Neuronal stem cell (in vitro differentiated cells): ENCODE measurements around the gene PITPNM3.

ENCODE experiments used
- DNase-seq: peaks from one replicate; pipeline ENCODE4 v3.0.0-alpha.2; 2013; ENCODE audit warnings: low spot score
- H2AFZ ChIP-seq: one replicate; pipeline ENCODE4 v1.6.1; 2013; ENCODE audit warnings: mild to moderate bottlenecking, low read length, inconsistent platforms
- H2AK5ac ChIP-seq: 2 replicates; pipeline ENCODE4 v1.6.1; 2013; ENCODE audit warnings: low read depth, mild to moderate bottlenecking, inconsistent platforms, low read length, moderate library complexity, mixed read lengths
- H2BK120ac ChIP-seq: 2 replicates; pipeline ENCODE4 v1.6.1; 2013; ENCODE audit warnings: low read depth, mild to moderate bottlenecking, inconsistent platforms, low read length, moderate library complexity, mixed read lengths
- H2BK12ac ChIP-seq: one replicate; pipeline ENCODE4 v1.6.1; 2013; ENCODE audit warnings: low read length, inconsistent platforms
- H2BK15ac ChIP-seq: 2 replicates; pipeline ENCODE4 v1.6.1; 2013; ENCODE audit warnings: mild to moderate bottlenecking, low read length, inconsistent platforms, mixed read lengths
- H2BK5ac ChIP-seq: one replicate; pipeline ENCODE4 v1.6.1; 2013; ENCODE audit warnings: inconsistent platforms, mild to moderate bottlenecking, low read length, moderate library complexity
- H3K14ac ChIP-seq: one replicate; pipeline ENCODE4 v1.6.1; 2013; ENCODE audit warnings: low read length, inconsistent platforms
- H3K18ac ChIP-seq: 2 replicates; pipeline ENCODE4 v1.6.1; 2013; ENCODE audit warnings: low read length, inconsistent platforms
- H3K23ac ChIP-seq: 2 replicates; pipeline ENCODE4 v1.6.1; 2013; ENCODE audit warnings: low read depth, mild to moderate bottlenecking, mixed read lengths, low read length, inconsistent platforms; ENCODE audit not compliant: poor library complexity
- H3K27ac ChIP-seq: replicated peaks from 3 replicates; pipeline ENCODE4 v1.5.1; 2013; ENCODE audit warnings: low read length, inconsistent platforms
- H3K27me3 ChIP-seq, 3 experiments: 2 replicates each; pipeline ENCODE4 v1.6.1; 2013; ENCODE audit warnings: low read length in 3 of 3, mild to moderate bottlenecking in 2 of 3, inconsistent platforms in 1 of 3, low read depth in 1 of 3, mixed read lengths in 1 of 3, moderate library complexity in 1 of 3; ENCODE audit not compliant: control insufficient read depth in 3 of 3, insufficient read depth in 3 of 3
- H3K36me3 ChIP-seq, 2 donors: replicated peaks in 1 of 2; 2 replicates each; pipeline ENCODE4 v1.6.1; 2013; ENCODE audit warnings: low read length in 2 of 2; ENCODE audit not compliant: control insufficient read depth in 2 of 2, insufficient read depth in 2 of 2
- H3K4ac ChIP-seq: 2 replicates; pipeline ENCODE4 v1.6.1; 2013; ENCODE audit warnings: inconsistent platforms, mild to moderate bottlenecking, low read length, moderate library complexity
- H3K4me1 ChIP-seq, 2 donors: 1 replicate in 1 of 2; 2 replicates in 1 of 2; pipeline ENCODE4 v1.6.1; 2013; ENCODE audit warnings: low read length in 2 of 2, low read depth in 1 of 2; ENCODE audit not compliant: control insufficient read depth in 2 of 2, insufficient read depth in 1 of 2
- H3K4me2 ChIP-seq: one replicate; pipeline ENCODE4 v1.6.1; 2013; ENCODE audit warnings: mild to moderate bottlenecking, low read length, inconsistent platforms; ENCODE audit not compliant: insufficient read depth, poor library complexity, severe bottlenecking
- H3K4me3 ChIP-seq, 2 donors: 2 replicates each; pipeline ENCODE4 v1.5.1; 2013; ENCODE audit warnings: low read length in 2 of 2, mild to moderate bottlenecking in 2 of 2, inconsistent platforms in 1 of 2, moderate library complexity in 1 of 2
- H3K79me1 ChIP-seq: one replicate; pipeline ENCODE4 v1.6.1; 2013; ENCODE audit warnings: low read depth, mild to moderate bottlenecking, inconsistent platforms, low read length, moderate library complexity
- H3K9ac ChIP-seq: one replicate; pipeline ENCODE4 v1.6.1; 2013; ENCODE audit warnings: mild to moderate bottlenecking, low read depth, low read length, inconsistent platforms; ENCODE audit not compliant: poor library complexity
- H3K9me3 ChIP-seq, 2 donors: replicated peaks in 1 of 2; 2 replicates each; pipeline versions ENCODE3 to v1.6.1; 2013; ENCODE audit warnings: low read length in 2 of 2, mild to moderate bottlenecking in 2 of 2, inconsistent platforms in 1 of 2, low read depth in 1 of 2, mixed read lengths in 1 of 2, moderate library complexity in 1 of 2; ENCODE audit not compliant: control insufficient read depth in 2 of 2, insufficient read depth in 1 of 2
- H4K8ac ChIP-seq: one replicate; pipeline ENCODE4 v1.6.1; 2013; ENCODE audit warnings: low read depth, mild to moderate bottlenecking, inconsistent platforms, low read length, moderate library complexity
- H4K91ac ChIP-seq: one replicate; pipeline ENCODE4 v1.6.1; 2013; ENCODE audit warnings: low read length, low read depth, mild to moderate bottlenecking, inconsistent platforms; ENCODE audit not compliant: poor library complexity
- WGBS, 2 donors: extraction: QIAGEN DNeasy Blood & Tissue Kit; methylation state at CpG; one replicate each; pipeline ENCODE4 v1.1.7; 2013; ENCODE audit warnings: missing lambda C conversion rate in 2 of 2, mixed read lengths in 1 of 2; ENCODE audit not compliant: insufficient read length in 2 of 2, insufficient replicate concordance in 1 of 2; ENCODE audit errors: extremely low coverage in 2 of 2; 5-methylcytosine and 5-hydroxymethylcytosine counted together

PITPNM3 gene

GRCh38 chr17:6492892-6493674 is 63.3 kb downstream of the PITPNM3 start:
- no peaks in the 10 kb centered on the region for H3K79me1 ChIP-seq
- H3K27me3 ChIP-seq: no peaks in the 10 kb centered on the region
- H3K4me1 ChIP-seq: peaks cover 17 to 34% of the 10 kb centered on the region in 2 donors
- H2BK15ac ChIP-seq: no peak overlapping the region
- H3K9ac ChIP-seq: no peak overlapping the region
- no peak overlapping the region for H3K4ac ChIP-seq
- H3K36me3 ChIP-seq: no peaks in the 10 kb centered on the region
- no peak overlapping the region for H2BK5ac ChIP-seq
- no peak overlapping the region for H3K4me3 ChIP-seq
- no peak for DNase-seq
- no peak overlapping the region for H3K4me2 ChIP-seq
- WGBS, 2 donors: no CpG with 5 or more reads among the region's 4 CpGs
- H3K27ac ChIP-seq: no peak overlapping the region
- H2AK5ac ChIP-seq: no peak overlapping the region
- H3K9me3 ChIP-seq: no peaks in the 10 kb centered on the region
- peak overlapping the region; percentile 0 for H3K18ac ChIP-seq
- H2BK120ac ChIP-seq: no peak overlapping the region
- no peak overlapping the region for H3K23ac ChIP-seq
- H4K8ac ChIP-seq: no peak overlapping the region
- peak overlapping the region; percentile 16 for H2BK12ac ChIP-seq
- no peak overlapping the region for H4K91ac ChIP-seq
- peak overlapping the region; percentile 74 for H2AFZ ChIP-seq
- no peak overlapping the region for H3K14ac ChIP-seq

GRCh38 chr17:6491071-6491700 is 65.2 kb downstream of the PITPNM3 start:
- H3K4me3 ChIP-seq: no peak overlapping the region
- H4K91ac ChIP-seq: no peak overlapping the region
- H2AK5ac ChIP-seq: no peak overlapping the region
- DNase-seq: no peak
- H3K27ac ChIP-seq: peak overlapping the region; percentile 4
- WGBS, 2 donors: no CpG with 5 or more reads among the region's 7 CpGs
- H4K8ac ChIP-seq: no peak overlapping the region
- no peak overlapping the region for H3K14ac ChIP-seq
- no peak overlapping the region for H2BK15ac ChIP-seq
- no peaks in the 10 kb centered on the region for H3K36me3 ChIP-seq
- no peak overlapping the region for H2AFZ ChIP-seq
- no peak overlapping the region for H3K23ac ChIP-seq
- H3K4me2 ChIP-seq: no peak overlapping the region
- no peak overlapping the region for H3K4ac ChIP-seq
- no peak overlapping the region for H2BK120ac ChIP-seq
- peaks cover 10 to 20% of the 10 kb centered on the region in 2 donors for H3K4me1 ChIP-seq
- peak overlapping the region; percentile 33 for H2BK5ac ChIP-seq
- H3K18ac ChIP-seq: peak overlapping the region; percentile 32
- H2BK12ac ChIP-seq: peak overlapping the region; percentile 28
- H3K9ac ChIP-seq: no peak overlapping the region
- no peaks in the 10 kb centered on the region for H3K79me1 ChIP-seq
- no peaks in the 10 kb centered on the region for H3K9me3 ChIP-seq
- H3K27me3 ChIP-seq: no peaks in the 10 kb centered on the region

GRCh38 chr17:6489016-6489550 is 67.3 kb downstream of the PITPNM3 start:
- Histone ChIP-seq H2BK120ac (no peak overlapping the region), H3K4me2 (no peak overlapping the region), H2AK5ac (peak overlapping the region; percentile 53), H4K91ac (no peak overlapping the region), H3K27me3 (no peaks in the 10 kb centered on the region), H3K14ac (no peak overlapping the region), H2BK12ac (peak overlapping the region; percentile 25), H3K4me1 (peaks cover 4 to 8% of the 10 kb centered on the region in 2 donors), H3K36me3 (no peaks in the 10 kb centered on the region), H3K18ac (peak overlapping the region; percentile 51), H3K23ac (no peak overlapping the region), H3K79me1 (no peaks in the 10 kb centered on the region), H2BK5ac (no peak overlapping the region), H2BK15ac (peak overlapping the region; percentile 77), H3K9me3 (no peaks in the 10 kb centered on the region), H2AFZ (no peak overlapping the region), H4K8ac (no peak overlapping the region), H3K9ac (no peak overlapping the region), H3K27ac (no peak overlapping the region), H3K4ac (peak overlapping the region; percentile 30), H3K4me3 (no peak overlapping the region)
- WGBS, 2 donors: no CpG with 5 or more reads among the region's 6 CpGs
- no peak for DNase-seq

- Histone ChIP-seq H3K18ac (peak overlapping the region; percentile 7), H4K8ac (no peak overlapping the region), H3K9me3 (no peaks in the 10 kb centered on the region), H3K4me1 (peaks cover 4 to 8% of the 10 kb centered on the region in 2 donors), H2AK5ac (no peak overlapping the region), H4K91ac (no peak overlapping the region), H2BK12ac (no peak overlapping the region), H3K27ac (no peak overlapping the region), H3K4me2 (no peak overlapping the region), H2BK120ac (no peak overlapping the region), H3K4ac (no peak overlapping the region), H3K14ac (peak overlapping the region; percentile 15), H2AFZ (no peak overlapping the region), H3K27me3 (no peaks in the 10 kb centered on the region), H3K23ac (peak overlapping the region; percentile 44), H2BK15ac (peak overlapping the region; percentile 60), H3K36me3 (no peaks in the 10 kb centered on the region), H3K79me1 (no peaks in the 10 kb centered on the region), H3K4me3 (no peak overlapping the region), H3K9ac (no peak overlapping the region), H2BK5ac (no peak overlapping the region)
- no peak for DNase-seq
- no CpG with 5 or more reads among the region's 6 CpGs for WGBS, 2 donors
Observed at GRCh38 chr17:6488008-6488539, 68.3 kb downstream of the PITPNM3 start.
